Panc1 (cell line): ENCODE data around the gene SNRPD2.

Experiments used
- CTCF ChIP-seq: fragments of 450-650 bp; IDR thresholded peaks from 2 replicates; pipeline ENCODE4 v1.5.1; 2017; ENCODE audit warnings: mild to moderate bottlenecking
- POLR2AphosphoS5 ChIP-seq: IDR thresholded peaks from 2 replicates; pipeline ENCODE4 v1.6.1; 2012; ENCODE audit warnings: mild to moderate bottlenecking, low read depth, low read length, moderate library complexity
- REST ChIP-seq, 2 experiments: IDR thresholded peaks; 2 replicates each; pipeline ENCODE4 v1.6.1; 2011 to 2012; ENCODE audit warnings: low read depth in 2 of 2, control low read depth in 1 of 2, low read length in 1 of 2, mild to moderate bottlenecking in 1 of 2, moderate library complexity in 1 of 2; ENCODE audit not compliant: insufficient read depth in 1 of 2
- SIN3A ChIP-seq: IDR thresholded peaks from 2 replicates; pipeline ENCODE4 v1.6.1; 2012; ENCODE audit warnings: low read depth, mild to moderate bottlenecking, low read length, moderate library complexity, borderline replicate concordance; ENCODE audit not compliant: insufficient read depth
- TCF7L2 ChIP-seq: IDR thresholded peaks from 2 replicates; pipeline ENCODE4 v1.6.1; 2011; ENCODE audit warnings: mild to moderate bottlenecking, low read depth, low read length, inconsistent platforms

GRCh38 chr19:45641274-45642105 is 50.3 kb downstream of the SNRPD2 start:
- TF ChIP-seq SIN3A (no peak), CTCF (no peak), POLR2AphosphoS5 (no peak), TCF7L2 (0 out of 2 replicates have a peak, but pooled peaks have one; percentile 42), REST (IDR thresholded peaks at IDR 0.05; ENCODE audit: insufficient read depth in 1 of 2, low read depth in 2 of 2, low read length in 1 of 2) (no peak)
